Right cardiac atrium (tissue), 5 donors: ENCODE measurements around the gene ZHX3. TPM values are rescaled to one million over a fixed set of nuclear protein-coding genes. Genes with fewer than 3 reads are reported as not detected.
"Not testable (repeated sequence)": the region's sequence is repeated elsewhere in the genome, so short reads cannot be mapped to it uniquely, and the experiment has no call there.

ENCODE experiments used
- ATAC-seq, 2 donors: fragments of 200-7000 bp; cut with Tn5 transposase; one replicate each; pipeline versions ENCODE4 v1.8.0 to v1.9.1; 2020; ENCODE audit warnings: moderate library complexity in 2 of 2, mild to moderate bottlenecking in 1 of 2
- DNase-seq, 3 donors: peaks; one replicate each; pipeline ENCODE4 v3.0.0-alpha.2; 2020
- H3K27ac ChIP-seq: one replicate; pipeline ENCODE4 v1.5.1; 2013; ENCODE audit warnings: mild to moderate bottlenecking, low read length, control low read depth, moderate library complexity
- H3K27me3 ChIP-seq: one replicate; pipeline ENCODE4 v1.6.1; 2013; ENCODE audit not compliant: control insufficient read depth, insufficient read depth
- H3K4me1 ChIP-seq: one replicate; pipeline ENCODE4 v1.6.1; 2013; ENCODE audit warnings: low read length; ENCODE audit not compliant: control insufficient read depth, insufficient read depth
- H3K4me3 ChIP-seq: one replicate; pipeline ENCODE4 v1.5.1; 2013; ENCODE audit warnings: low read length, control low read depth
- H3K9me3 ChIP-seq: one replicate; pipeline ENCODE4 v1.6.1; 2013; ENCODE audit warnings: low read length; ENCODE audit not compliant: control insufficient read depth
- WGBS: extraction: QIAGEN DNeasy Blood & Tissue Kit; methylation state at CpG from one replicate; pipeline ENCODE4 v1.1.7; 2013; 5-methylcytosine and 5-hydroxymethylcytosine counted together
- intact Hi-C, 4 donors: fragments of 100-400 bp; cut with DNase I; formaldehyde crosslinking; loops; one replicate each; pipeline versions ENCODE4 v1.11.0 to v1.14.0; 2022 to 2023
- polyA plus RNA-seq: library from polyadenylated mRNA; stranded (reverse); fragments of 200-250 nt; gene quantifications from one replicate; pipeline ENCODE4 v1.2.3, GENCODE V29; 2013
- total RNA-seq, 4 donors: library from RNA; stranded (reverse); fragmentation: NEBNext Ultra II Directional; extraction: Animal tissue kit (Norgen Biotek cat#: 25700); gene quantifications; one replicate each; pipeline ENCODE4 v1.2.1, GENCODE V29; 2021
- donor health status: healthy with polysubstance abuse.
- donor health status: DM: no; HTN: yes; CAD: no.
- donor health status: DM: no; HTN: no; CAD: no.
- donor health status: DM: no; HTN: yes; CAD: no; lungs with severe emphysema.
- donor health status: DM: yes; HTN: yes; CAD: no.

ZHX3 gene
- total and polyA plus RNA-seq, 5 donors: 11.6 to 39.7 (median 33.4) TPM

DNA sequence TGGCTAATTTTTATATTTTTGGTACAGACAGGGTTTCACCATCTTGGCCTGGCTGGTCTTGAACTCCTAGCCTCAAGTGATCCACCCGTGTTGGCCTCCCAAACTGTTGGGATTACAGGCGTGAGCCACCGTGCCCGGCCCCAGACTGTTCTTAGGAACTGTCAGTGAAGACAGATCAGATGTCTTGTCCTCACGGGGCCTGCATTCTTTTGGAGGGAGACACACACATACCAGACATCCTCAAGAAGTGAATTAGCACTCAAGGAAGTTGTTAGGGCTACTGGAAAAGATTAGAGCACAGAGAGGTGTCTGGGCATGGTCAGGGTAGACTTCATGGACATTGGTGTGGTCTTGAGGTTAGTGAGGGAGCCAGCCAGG, 12.8 kb upstream of the ZHX3 start:
- Histone ChIP-seq H3K27ac (peak overlapping the region; percentile 92), H3K4me1 (peaks cover 5% of the 10 kb centered on the region), H3K4me3 (no peak overlapping the region), H3K27me3 (no peaks in the 10 kb centered on the region), H3K9me3 (no peaks in the 10 kb centered on the region)
- 78% methylated on average over 5 of the region's 5 CpGs for WGBS
- no peak for ATAC-seq
- DNase-seq: no peak
- intact Hi-C loops: loop anchor here in 3 of 4 donors (10.0 kb wide), 1 partner anchor 86 kb away; no protein-coding TSS in a partner anchor

- peaks cover 5% of the 10 kb centered on the region for H3K4me1 ChIP-seq
- no peaks in the 10 kb centered on the region for H3K27me3 ChIP-seq
- intact Hi-C loops: loop anchor here in 3 of 4 donors (10.0 kb wide), 1 partner anchor 85 kb away; no protein-coding TSS in a partner anchor
- peak overlapping the region; percentile 92 for H3K27ac ChIP-seq
- ATAC-seq (peak; percentile 96 to 99), DNase-seq (peak; percentile 84 to 89 (median 88))
- H3K9me3 ChIP-seq: no peaks in the 10 kb centered on the region
- H3K4me3 ChIP-seq: no peak overlapping the region
- WGBS: 38% methylated on average over 14 of the region's 14 CpGs
Observed at GRCh38 chr20:41329435-41330342, 12.2 kb upstream of the ZHX3 start.

- intact Hi-C loops: no loop called here
- H3K27ac ChIP-seq: no peak overlapping the region
- 80% methylated on average over 5 of the region's 5 CpGs for WGBS
- DNase-seq (no peak), ATAC-seq (no peak)
- no peak overlapping the region for H3K4me3 ChIP-seq
- no peaks in the 10 kb centered on the region for H3K9me3 ChIP-seq
- H3K4me1 ChIP-seq: peaks cover 5% of the 10 kb centered on the region
- no peaks in the 10 kb centered on the region for H3K27me3 ChIP-seq
Observed at GRCh38 chr20:41327178-41327577, 9.6 kb upstream of the ZHX3 start.

DNA sequence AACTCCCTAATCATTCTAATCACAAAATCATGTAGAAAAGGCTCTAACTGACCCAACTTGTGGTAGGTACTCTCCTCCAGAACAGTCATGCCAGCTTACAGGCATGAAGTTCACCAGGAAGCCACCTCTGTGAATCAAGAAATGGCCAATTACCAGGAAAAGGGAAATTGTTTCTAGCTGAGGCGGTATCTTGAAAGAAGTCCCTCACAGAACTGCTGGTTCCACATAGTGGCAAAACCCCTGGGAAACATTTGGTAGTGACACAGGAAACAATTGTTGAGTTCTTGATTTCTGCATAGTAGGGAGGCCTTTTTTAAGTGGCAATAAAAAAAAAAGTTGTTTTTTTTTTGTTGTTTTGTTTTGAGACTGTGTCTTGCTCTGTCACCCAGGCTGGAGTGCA, 3.4 kb upstream of the ZHX3 start:
- no peak for ATAC-seq

GRCh38 chr20:41320441-41320840, 2.9 kb upstream of the ZHX3 start:
- no peak for ATAC-seq
- Histone ChIP-seq H3K9me3 (no peaks in the 10 kb centered on the region), H3K4me3 (no peak overlapping the region), H3K4me1 (no peaks in the 10 kb centered on the region), H3K27me3 (no peaks in the 10 kb centered on the region), H3K27ac (no peak overlapping the region)
- no peak for DNase-seq
- intact Hi-C loops: no loop called here

More for the DNA sequence above, 3.4 kb upstream of the ZHX3 start:
- H3K9me3 ChIP-seq: no peaks in the 10 kb centered on the region
- H3K27me3 ChIP-seq: no peaks in the 10 kb centered on the region
- no peak for DNase-seq
- intact Hi-C loops: no loop called here
- no peak overlapping the region for H3K27ac ChIP-seq
- no peaks in the 10 kb centered on the region for H3K4me1 ChIP-seq
- WGBS: 67% methylated on average over 1 of the region's 1 CpG
- H3K4me3 ChIP-seq: no peak overlapping the region

GRCh38 chr20:41318271-41318649, 729 bp upstream of the ZHX3 start:
- intact Hi-C loops: loop anchor here in 1 of 4 donors (5.0 kb wide), 1 partner anchor 71 kb away; no protein-coding TSS in a partner anchor
- Histone ChIP-seq H3K4me3 (peak overlapping the region; percentile 82), H3K27ac (no peak overlapping the region), H3K27me3 (no peaks in the 10 kb centered on the region), H3K9me3 (no peaks in the 10 kb centered on the region), H3K4me1 (no peaks in the 10 kb centered on the region)
- 66% methylated on average over 5 of the region's 5 CpGs for WGBS
- DNase-seq: no peak
- ATAC-seq: no peak

DNA sequence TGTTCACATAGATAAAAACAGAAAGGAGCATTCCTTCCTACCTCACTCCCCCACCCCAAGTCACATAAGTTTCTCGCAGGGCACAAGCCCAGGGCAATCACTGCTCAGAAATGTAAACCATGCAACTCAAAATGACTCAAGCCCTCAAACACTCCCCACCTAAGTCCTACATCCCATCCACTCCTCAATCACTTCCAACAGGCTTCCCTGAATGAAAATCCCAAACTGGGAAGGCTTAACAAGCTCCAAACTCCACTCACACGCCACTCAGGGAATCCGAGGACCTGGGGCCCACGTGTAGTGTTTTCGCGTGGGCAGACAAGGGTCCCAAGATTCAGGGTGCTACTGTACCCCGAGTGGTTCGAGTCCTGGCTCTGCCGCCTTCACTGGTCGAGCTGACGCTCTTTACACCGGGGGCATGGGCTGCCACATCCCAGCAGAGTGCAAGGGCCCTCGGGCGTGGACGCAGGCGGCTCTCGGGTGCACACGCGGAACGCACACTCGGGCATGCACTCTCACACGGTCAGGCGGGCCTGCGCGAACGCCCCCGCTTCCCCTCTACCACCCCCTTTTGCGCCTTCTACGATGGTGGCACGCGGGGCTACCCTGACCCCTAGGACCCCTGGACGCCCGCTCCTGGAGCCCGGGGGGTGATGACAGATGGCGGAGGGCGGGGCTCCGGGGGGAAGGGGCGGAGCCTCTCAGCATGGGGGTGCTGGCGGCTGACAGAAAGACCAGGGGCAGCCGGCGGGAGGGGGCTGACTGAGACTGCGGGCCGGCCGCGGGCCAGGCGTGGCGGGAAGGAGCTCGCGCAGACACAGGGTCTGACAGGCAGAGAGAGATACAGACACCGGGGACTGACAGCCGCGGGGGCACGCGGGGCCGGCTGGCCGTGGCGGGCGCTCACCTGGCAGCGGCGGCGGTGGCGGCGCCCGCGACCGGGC, 657 bp downstream of the ZHX3 start:
- peak; percentile 71 to 77 for ATAC-seq
- Histone ChIP-seq H3K4me1 (peaks cover 4% of the 10 kb centered on the region), H3K27me3 (no peaks in the 10 kb centered on the region), H3K4me3 (peak overlapping the region; percentile 82), H3K27ac (peak overlapping the region; percentile 93), H3K9me3 (no peaks in the 10 kb centered on the region)
- DNase-seq: peak; percentile 85 to 95 (median 94)
- intact Hi-C loops: loop anchor here in 1 of 4 donors (5.0 kb wide), 1 partner anchor 70 kb away; no protein-coding TSS in a partner anchor
- WGBS: 3% methylated on average over 66 of the region's 66 CpGs

- no peaks in the 10 kb centered on the region for H3K27me3 ChIP-seq
- no peaks in the 10 kb centered on the region for H3K9me3 ChIP-seq
- peaks cover 4% of the 10 kb centered on the region for H3K4me1 ChIP-seq
- H3K4me3 ChIP-seq: peak overlapping the region; percentile 82
- 48% methylated on average over 6 of the region's 6 CpGs for WGBS
- peak overlapping the region; percentile 61 for H3K27ac ChIP-seq
- intact Hi-C loops: loop anchor here in 1 of 4 donors (5.0 kb wide), 1 partner anchor 69 kb away; no protein-coding TSS in a partner anchor
- no peak for ATAC-seq
- no peak for DNase-seq
Observed at GRCh38 chr20:41316051-41316450, 1.5 kb downstream of the ZHX3 start.

DNA sequence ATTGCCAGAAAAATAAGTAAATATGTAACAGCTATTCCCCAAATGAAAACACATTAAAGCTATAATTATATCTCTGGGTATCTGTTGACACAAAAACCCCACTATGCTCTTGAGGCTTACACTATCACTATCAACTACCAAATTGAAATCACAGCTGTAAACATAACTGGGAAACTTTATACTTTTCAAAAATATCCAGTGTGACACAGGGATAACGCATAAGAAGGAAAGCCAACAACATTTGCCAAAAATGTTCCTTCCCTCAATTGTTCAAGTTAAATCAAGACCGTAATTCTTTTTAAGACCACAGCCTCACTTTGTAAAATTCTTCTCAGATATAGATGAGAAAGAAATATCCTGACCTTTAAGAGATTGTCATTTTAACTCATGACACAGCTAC, 3.1 kb downstream of the ZHX3 start:
- no peak overlapping the region for H3K27ac ChIP-seq
- H3K27me3 ChIP-seq: no peaks in the 10 kb centered on the region
- WGBS: 33% methylated on average over 2 of the region's 2 CpGs
- H3K4me3 ChIP-seq: no peak overlapping the region
- H3K4me1 ChIP-seq: peaks cover 10% of the 10 kb centered on the region
- DNase-seq (no peak), ATAC-seq (no peak)
- no peaks in the 10 kb centered on the region for H3K9me3 ChIP-seq
- intact Hi-C loops: no loop called here

GRCh38 chr20:41312009-41312408, 5.5 kb downstream of the ZHX3 start:
- H3K9me3 ChIP-seq, H3K4me3 ChIP-seq, H3K27ac ChIP-seq, intact Hi-C loops, DNase-seq, H3K27me3 ChIP-seq, ATAC-seq: not testable (repeated sequence)
- 94% methylated on average over 6 of the region's 6 CpGs for WGBS
- peaks cover 17% of the 10 kb centered on the region for H3K4me1 ChIP-seq
